ENCODE data around the gene CBX8. TPM values are rescaled to one million over a fixed set of nuclear protein-coding genes. Genes with fewer than 3 reads are reported as not detected.

The CBX8 gene
- total RNA-seq, 1 donor from 2014 or later = 1.1 TPM

DNA sequence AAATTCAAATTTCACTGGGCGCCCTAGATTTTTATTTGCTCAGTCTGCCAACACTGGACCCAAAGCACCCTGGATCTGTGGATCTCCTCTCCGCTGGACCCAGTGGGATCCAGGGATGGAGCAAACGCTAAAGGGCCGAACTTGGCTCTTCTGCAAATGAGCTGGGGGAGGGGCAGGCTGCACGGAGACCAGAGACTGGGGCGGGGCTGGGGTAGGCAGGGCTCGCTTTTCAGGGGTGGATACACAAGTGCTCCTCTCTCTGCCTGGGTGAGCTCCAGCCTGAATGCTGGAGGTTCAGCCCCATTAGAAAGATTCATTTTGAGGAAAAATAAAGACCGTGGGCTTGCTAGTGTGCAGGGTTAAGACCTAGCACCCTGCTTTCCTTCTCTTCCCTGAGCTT lies 33.4 kb upstream of the CBX8 start:
- no peak for DNase-seq (ENCODE audit: low spot score in 2 of 2)
- H3K4me1 ChIP-seq = peaks cover 6 to 17% of the 10 kb centered on the region in 2 donors
- H3K4me3 ChIP-seq = no peak overlapping the region
- no peak overlapping the region for H3K27ac ChIP-seq
- TF ChIP-seq, protein P1, sequence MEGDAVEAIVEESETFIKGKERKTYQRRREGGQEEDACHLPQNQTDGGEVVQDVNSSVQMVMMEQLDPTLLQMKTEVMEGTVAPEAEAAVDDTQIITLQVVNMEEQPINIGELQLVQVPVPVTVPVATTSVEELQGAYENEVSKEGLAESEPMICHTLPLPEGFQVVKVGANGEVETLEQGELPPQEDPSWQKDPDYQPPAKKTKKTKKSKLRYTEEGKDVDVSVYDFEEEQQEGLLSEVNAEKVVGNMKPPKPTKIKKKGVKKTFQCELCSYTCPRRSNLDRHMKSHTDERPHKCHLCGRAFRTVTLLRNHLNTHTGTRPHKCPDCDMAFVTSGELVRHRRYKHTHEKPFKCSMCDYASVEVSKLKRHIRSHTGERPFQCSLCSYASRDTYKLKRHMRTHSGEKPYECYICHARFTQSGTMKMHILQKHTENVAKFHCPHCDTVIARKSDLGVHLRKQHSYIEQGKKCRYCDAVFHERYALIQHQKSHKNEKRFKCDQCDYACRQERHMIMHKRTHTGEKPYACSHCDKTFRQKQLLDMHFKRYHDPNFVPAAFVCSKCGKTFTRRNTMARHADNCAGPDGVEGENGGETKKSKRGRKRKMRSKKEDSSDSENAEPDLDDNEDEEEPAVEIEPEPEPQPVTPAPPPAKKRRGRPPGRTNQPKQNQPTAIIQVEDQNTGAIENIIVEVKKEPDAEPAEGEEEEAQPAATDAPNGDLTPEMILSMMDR (IDR thresholded peaks at IDR 0.05) = no peak
- intact Hi-C loops (cut with DNase I) = no loop called here
- H3K36me3 ChIP-seq = peaks cover 17 to 21% of the 10 kb centered on the region in 2 donors
- no peaks in the 10 kb centered on the region for H3K9me3 ChIP-seq
- no peaks in the 10 kb centered on the region for H3K27me3 ChIP-seq

DNA sequence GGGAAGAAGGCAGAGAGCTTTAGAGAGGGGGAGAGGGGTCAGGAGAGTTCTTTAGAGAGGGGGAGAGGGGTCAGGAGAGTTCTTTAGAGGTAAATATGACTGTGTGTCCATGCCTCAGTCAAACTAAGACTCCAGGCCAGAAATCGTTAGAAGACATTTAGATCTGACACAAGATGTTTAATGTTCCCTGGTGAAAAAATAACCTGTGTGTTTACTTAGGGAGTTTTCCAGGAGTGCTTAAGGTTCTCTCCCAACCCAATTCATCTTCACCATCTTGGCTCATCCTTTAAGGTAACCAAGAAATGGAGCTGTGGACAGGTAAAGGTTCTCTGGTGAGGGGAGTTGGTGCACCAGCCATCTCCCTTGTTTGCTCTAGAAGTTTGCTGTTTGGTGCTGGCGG lies 32.6 kb upstream of the CBX8 start:
- Histone ChIP-seq H3K27me3 (no peaks in the 10 kb centered on the region), H3K4me3 (no peak overlapping the region), H3K4me1 (peaks cover 6 to 17% of the 10 kb centered on the region in 2 donors), H3K27ac (no peak overlapping the region), H3K9me3 (no peaks in the 10 kb centered on the region), H3K36me3 (peaks cover 10 to 12% of the 10 kb centered on the region in 2 donors)
- no peak for DNase-seq (ENCODE audit: low spot score in 2 of 2)
- TF ChIP-seq, protein P1 (IDR thresholded peaks at IDR 0.05) = no peak
- intact Hi-C loops (cut with DNase I) = no loop called here

DNA sequence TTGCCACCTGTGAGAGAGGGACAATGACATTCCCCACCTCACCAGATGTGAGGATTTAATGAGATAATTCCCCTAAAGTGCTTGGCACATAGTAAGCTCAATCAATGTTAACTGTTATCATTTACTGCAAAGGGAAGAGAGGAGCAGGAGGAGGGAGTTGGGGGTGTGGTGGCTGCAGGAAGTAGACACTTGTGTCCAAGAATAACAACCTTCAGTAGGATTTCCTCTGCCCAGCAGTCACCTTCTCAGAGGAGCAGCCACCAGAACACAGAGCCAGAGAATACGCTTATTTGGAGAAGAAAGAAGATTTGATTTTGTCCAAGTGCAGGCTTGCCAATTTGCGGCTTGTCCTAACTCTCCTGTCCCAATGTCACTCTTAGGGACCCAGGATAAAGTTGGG lies 32.1 kb upstream of the CBX8 start:
- no peak overlapping the region for H3K27ac ChIP-seq
- no peak overlapping the region for H3K4me3 ChIP-seq
- TF ChIP-seq, protein P1 (IDR thresholded peaks at IDR 0.05) = no peak
- no peak for DNase-seq (ENCODE audit: low spot score in 2 of 2)
- H3K4me1 ChIP-seq = peaks cover 6 to 17% of the 10 kb centered on the region in 2 donors
- H3K9me3 ChIP-seq = no peaks in the 10 kb centered on the region
- H3K27me3 ChIP-seq = no peaks in the 10 kb centered on the region
- intact Hi-C loops (cut with DNase I) = no loop called here
- H3K36me3 ChIP-seq = peaks cover 6 to 8% of the 10 kb centered on the region in 2 donors

DNA sequence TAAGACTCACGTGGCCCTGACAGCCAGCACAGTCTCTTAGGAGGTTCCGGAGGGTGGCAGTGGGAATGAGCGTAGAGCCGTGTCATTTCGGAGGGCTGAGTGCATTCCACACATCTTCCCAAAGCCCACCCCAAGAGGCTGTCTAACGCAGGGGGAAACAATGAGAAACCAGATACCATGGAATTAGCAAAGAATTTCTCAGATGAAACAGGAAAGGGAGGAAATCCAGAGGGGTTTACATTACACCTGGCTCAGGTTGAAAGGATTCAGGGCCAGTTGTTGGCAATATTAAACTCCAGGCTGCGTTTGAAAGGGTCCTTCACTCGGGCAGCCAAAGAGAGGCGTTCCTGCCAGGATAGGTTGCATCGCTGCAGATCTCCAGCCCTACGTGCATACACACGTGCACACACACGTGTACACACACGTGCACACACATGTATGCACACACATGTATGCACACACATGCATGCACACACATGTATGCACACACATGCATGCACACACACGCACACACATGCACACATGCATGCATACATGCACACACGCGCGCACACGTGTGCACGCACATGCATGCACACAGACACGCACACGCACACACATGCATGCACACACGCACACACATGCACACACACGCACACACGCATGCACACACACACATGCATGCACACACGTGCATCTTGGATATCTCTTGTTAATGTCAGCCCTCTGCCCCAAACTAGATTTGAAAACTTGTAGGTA lies 30.1 kb upstream of the CBX8 start:
- no peak for DNase-seq (ENCODE audit: low spot score in 2 of 2)
- no peak overlapping the region for H3K4me3 ChIP-seq
- intact Hi-C loops (cut with DNase I) = no loop called here
- H3K27me3 ChIP-seq = no peaks in the 10 kb centered on the region
- H3K36me3 ChIP-seq = no peaks in the 10 kb centered on the region
- TF ChIP-seq, protein P1 (IDR thresholded peaks at IDR 0.05) = no peak
- peaks cover 6 to 8% of the 10 kb centered on the region in 2 donors for H3K4me1 ChIP-seq
- no peaks in the 10 kb centered on the region for H3K9me3 ChIP-seq
- H3K27ac ChIP-seq = no peak overlapping the region

DNA sequence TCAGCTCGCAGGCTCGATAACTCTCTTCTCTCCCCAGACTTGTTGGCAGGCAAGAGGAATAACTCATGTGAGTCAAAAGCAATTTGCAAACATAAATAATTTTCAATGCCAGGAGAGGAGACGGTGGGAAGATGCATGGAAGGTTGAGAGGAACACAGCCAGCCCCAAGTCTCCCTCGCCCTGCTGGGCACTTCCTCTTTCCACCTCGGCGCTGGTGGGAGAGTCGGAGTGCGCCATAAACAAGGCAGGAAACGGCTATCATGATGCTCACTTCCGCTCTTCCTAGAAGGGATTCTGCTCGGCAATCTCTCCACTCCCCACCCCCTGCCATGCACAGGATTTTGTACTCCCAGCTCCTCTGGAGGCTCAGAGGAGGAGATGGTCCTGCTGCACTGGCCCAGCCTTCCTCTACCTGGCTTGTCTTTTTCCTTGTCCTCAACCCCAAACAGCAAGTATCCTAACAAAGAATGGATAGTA lies 29.4 kb upstream of the CBX8 start:
- Histone ChIP-seq H3K27me3 (no peaks in the 10 kb centered on the region), H3K36me3 (no peaks in the 10 kb centered on the region), H3K4me1 (peaks cover under 1 to 1% of the 10 kb centered on the region in 2 donors), H3K4me3 (no peak overlapping the region), H3K27ac (no peak overlapping the region), H3K9me3 (no peaks in the 10 kb centered on the region)
- intact Hi-C loops (cut with DNase I) = no loop called here
- TF ChIP-seq, protein P1 (IDR thresholded peaks at IDR 0.05) = no peak
- no peak for DNase-seq (ENCODE audit: low spot score in 2 of 2)

Data from ascending aorta (tissue), 2 donors.